IMR-90 (cell line): Measurements from ENCODE around the gene HDAC2. TPM values are rescaled to one million over a fixed set of nuclear protein-coding genes. Genes with fewer than 3 reads are reported as not detected.

Experiments used
- ATAC-seq: fragments of 200-7000 bp; cut with Tn5 transposase; 2 replicates; pipeline ENCODE4 v1.9.1; 2020; ENCODE audit warnings: low read depth, mild to moderate bottlenecking, moderate library complexity
- BruUV-seq: library from RNA; stranded (reverse); fragments of 400-500 nt; replicated peaks from 2 replicates; lab custom pipeline; 2021; lab: Mats Ljungman, UMichigan
- CTCF ChIA-PET: fragments of 300-600 bp; formaldehyde crosslinking; extraction: SDS; loops from one replicate; lab custom pipeline; 2021; ENCODE audit warnings: antibody characterized with exemption; lab: Yijun Ruan, JAX
- POLR2A ChIA-PET: fragments of 300-600 bp; sonication (Branson Sonifier 250); formaldehyde crosslinking; loops from one replicate; lab custom pipeline; 2022; ENCODE audit warnings: antibody characterized with exemption; ENCODE audit not compliant: unreplicated experiment; lab: Charles Lee
- DNase-seq: peaks from one replicate; pipeline ENCODE4 v3.0.0; 2013
- H2AFZ ChIP-seq: replicated peaks from 2 replicates; pipeline ENCODE3; 2013; ENCODE audit warnings: low read length, mild to moderate bottlenecking; ENCODE audit not compliant: poor library complexity
- H2AK5ac ChIP-seq: 2 replicates; pipeline ENCODE4 v1.6.1; 2013; ENCODE audit warnings: low read depth, low read length, inconsistent platforms
- H2AK9ac ChIP-seq: replicated peaks from 2 replicates; pipeline ENCODE3; 2013; ENCODE audit warnings: mild to moderate bottlenecking, low read depth, low read length, moderate library complexity; ENCODE audit not compliant: poor library complexity
- H2BK120ac ChIP-seq: 2 replicates; pipeline ENCODE4 v1.6.1; 2013; ENCODE audit warnings: low read depth, low read length, inconsistent platforms
- H2BK15ac ChIP-seq: 3 replicates; pipeline ENCODE4 v1.6.1; 2013; ENCODE audit warnings: low read depth, low read length, inconsistent platforms
- H2BK20ac ChIP-seq: 2 replicates; pipeline ENCODE4 v1.6.1; 2013; ENCODE audit warnings: low read depth, mild to moderate bottlenecking, inconsistent platforms, low read length, moderate library complexity
- H2BK5ac ChIP-seq: 2 replicates; pipeline ENCODE4 v1.6.1; 2013; ENCODE audit warnings: mild to moderate bottlenecking, low read depth, low read length, inconsistent platforms; ENCODE audit not compliant: poor library complexity, severe bottlenecking
- H3K14ac ChIP-seq: replicated peaks from 2 replicates; pipeline ENCODE4 v1.6.1; 2013; ENCODE audit warnings: low read depth, low read length, inconsistent platforms
- H3K18ac ChIP-seq: 2 replicates; pipeline ENCODE4 v1.6.1; 2013; ENCODE audit warnings: low read depth, low read length, control low read depth
- H3K23ac ChIP-seq: 2 replicates; pipeline ENCODE4 v1.6.1; 2013; ENCODE audit warnings: low read depth, low read length, inconsistent platforms
- H3K27ac ChIP-seq: 2 replicates; pipeline ENCODE4 v1.5.1; 2013; ENCODE audit warnings: mild to moderate bottlenecking, control low read depth, low read length; ENCODE audit not compliant: insufficient read depth
- H3K27me3 ChIP-seq: 2 replicates; pipeline ENCODE4 v1.6.1; 2013; ENCODE audit warnings: low read length; ENCODE audit not compliant: control insufficient read depth, insufficient read depth
- H3K36me3 ChIP-seq: 2 replicates; pipeline ENCODE4 v1.6.1; 2013; ENCODE audit warnings: low read length, mixed read lengths; ENCODE audit not compliant: control insufficient read depth, insufficient read depth
- H3K4ac ChIP-seq: 2 replicates; pipeline ENCODE4 v1.6.1; 2013; ENCODE audit warnings: low read depth, low read length, inconsistent platforms
- H3K4me1 ChIP-seq: 2 replicates; pipeline ENCODE4 v1.6.1; 2013; ENCODE audit warnings: low read length, mixed read lengths; ENCODE audit not compliant: control insufficient read depth, insufficient read depth
- H3K4me2 ChIP-seq: 2 replicates; pipeline ENCODE4 v1.6.1; 2013; ENCODE audit warnings: low read depth, mild to moderate bottlenecking, control low read depth, low read length, moderate library complexity
- H3K4me3 ChIP-seq: 2 replicates; pipeline ENCODE4 v1.5.1; 2013; ENCODE audit warnings: low read depth, mild to moderate bottlenecking, control low read depth, low read length, moderate library complexity; ENCODE audit not compliant: insufficient read depth
- H3K56ac ChIP-seq: 2 replicates; pipeline ENCODE4 v1.6.1; 2013; ENCODE audit warnings: low read length, inconsistent platforms; ENCODE audit not compliant: insufficient read depth; ENCODE audit errors: extremely low read depth
- H3K79me1 ChIP-seq, 2 experiments: 2 replicates each; pipeline ENCODE4 v1.6.1; 2013; ENCODE audit warnings: low read length in 2 of 2, inconsistent platforms in 1 of 2, low read depth in 1 of 2
- H3K9ac ChIP-seq: 2 replicates; pipeline ENCODE4 v1.6.1; 2013; ENCODE audit warnings: low read depth, low read length, control low read depth
- H3K9me1 ChIP-seq: 2 replicates; pipeline ENCODE4 v1.6.1; 2013; ENCODE audit warnings: low read length, inconsistent platforms; ENCODE audit not compliant: insufficient read depth
- H3K9me3 ChIP-seq: 2 replicates; pipeline ENCODE4 v1.6.1; 2013; ENCODE audit warnings: low read length; ENCODE audit not compliant: control insufficient read depth, insufficient read depth
- H4K20me1 ChIP-seq: 2 replicates; pipeline ENCODE4 v1.6.1; 2013; ENCODE audit warnings: low read length, inconsistent platforms; ENCODE audit not compliant: insufficient read depth
- H4K5ac ChIP-seq: 2 replicates; pipeline ENCODE4 v1.6.1; 2013; ENCODE audit warnings: mild to moderate bottlenecking, low read depth, low read length, control low read depth
- H4K8ac ChIP-seq, 2 experiments: 2 replicates each; pipeline ENCODE4 v1.6.1; 2013; ENCODE audit warnings: low read depth in 2 of 2, low read length in 2 of 2, control low read depth in 1 of 2, inconsistent platforms in 1 of 2
- H4K91ac ChIP-seq: 2 replicates; pipeline ENCODE4 v1.6.1; 2013; ENCODE audit warnings: low read depth, low read length, inconsistent platforms; ENCODE audit not compliant: insufficient read depth
- BHLHE40 ChIP-seq: fragments of 150-350 bp; IDR thresholded peaks from 2 replicates; pipeline ENCODE4 v1.6.1; 2016; ENCODE audit warnings: mild to moderate bottlenecking, low read depth, low read length
- CEBPB ChIP-seq: IDR thresholded peaks from 2 replicates; pipeline ENCODE4 v1.6.1; 2012; ENCODE audit warnings: low read depth, low read length, improper control_type of control experiment
- CHD1 ChIP-seq: IDR thresholded peaks from 2 replicates; pipeline ENCODE4 v1.6.1; 2012; ENCODE audit warnings: low read depth, low read length, improper control_type of control experiment
- CTCF ChIP-seq: conservative IDR thresholded peaks from 2 replicates; pipeline ENCODE4 v1.5.1; 2012; ENCODE audit warnings: mild to moderate bottlenecking, low read depth, low read length, improper control_type of control experiment
- FOS ChIP-seq: fragments of 150-350 bp; IDR thresholded peaks from 2 replicates; pipeline ENCODE4 v1.6.1; 2016; ENCODE audit warnings: low read depth, low read length
- MAFK ChIP-seq: IDR thresholded peaks from 2 replicates; pipeline ENCODE4 v1.6.1; 2012; ENCODE audit warnings: low read depth, low read length, improper control_type of control experiment
- MAZ ChIP-seq: IDR thresholded peaks from 2 replicates; pipeline ENCODE4 v1.6.1; 2012; ENCODE audit warnings: low read depth, mild to moderate bottlenecking, low read length, improper control_type of control experiment, moderate library complexity, borderline replicate concordance
- MXI1 ChIP-seq: IDR thresholded peaks from 2 replicates; pipeline ENCODE4 v1.6.1; 2012; ENCODE audit warnings: low read depth, mild to moderate bottlenecking, low read length, moderate library complexity, borderline replicate concordance
- NFE2L2 ChIP-seq: fragments of 150-350 bp; IDR thresholded peaks from 2 replicates; pipeline ENCODE4 v1.6.1; 2016; ENCODE audit warnings: low read depth, mild to moderate bottlenecking, low read length
- POLR2A ChIP-seq: IDR thresholded peaks from 2 replicates; pipeline ENCODE4 v1.6.1; 2012; ENCODE audit warnings: mild to moderate bottlenecking, low read depth, low read length
- RAD21 ChIP-seq: IDR thresholded peaks from 2 replicates; pipeline ENCODE4 v1.6.1; 2012; ENCODE audit warnings: low read length, improper control_type of control experiment
- RCOR1 ChIP-seq: IDR thresholded peaks from 2 replicates; pipeline ENCODE4 v1.6.1; 2012; ENCODE audit warnings: mild to moderate bottlenecking, low read length, improper control_type of control experiment; ENCODE audit not compliant: insufficient replicate concordance
- RFX5 ChIP-seq: IDR thresholded peaks from 2 replicates; pipeline ENCODE4 v1.8.0; 2012; ENCODE audit warnings: low read depth, mild to moderate bottlenecking, low read length, moderate library complexity
- SMC3 ChIP-seq: fragments of 150-350 bp; IDR thresholded peaks from 2 replicates; pipeline ENCODE4 v1.6.1; 2016; ENCODE audit warnings: low read depth, mild to moderate bottlenecking, antibody characterized with exemption, low read length, moderate library complexity
- USF2 ChIP-seq: fragments of 150-350 bp; IDR thresholded peaks from 2 replicates; pipeline ENCODE4 v1.6.1; 2017; ENCODE audit warnings: mild to moderate bottlenecking, antibody characterized with exemption, low read length, low read depth
- WGBS, 2 experiments: methylation state at CpG; one replicate each; pipeline versions ENCODE4 v1.1.5 to v1.1.7; 2013; ENCODE audit warnings: missing lambda C conversion rate in 2 of 2; ENCODE audit not compliant: insufficient read length in 1 of 2; ENCODE audit errors: extremely low coverage in 2 of 2; 5-methylcytosine and 5-hydroxymethylcytosine counted together
- dilution Hi-C: fragments of 300-500 bp; cut with HindIII; formaldehyde crosslinking; loops from one replicate; pipeline ENCODE4 v1.14.3; 2018; ENCODE audit warnings: low sequenced_read_pairs; ENCODE audit not compliant: unreplicated experiment
- in situ Hi-C: fragments of 300-500 bp; cut with MboI; formaldehyde crosslinking; loops from 3 replicates; pipeline ENCODE4 v1.14.3; 2019; ENCODE audit warnings: low sequenced_read_pairs, inconsistent platforms, mixed read lengths
- intact Hi-C: fragments of 100-400 bp; cut with micrococcal nuclease; formaldehyde crosslinking; loops from 2 replicates; pipeline ENCODE4 v1.10.0; 2022
- polyA plus RNA-seq, 3 experiments: library from polyadenylated mRNA; depleted of rRNA; stranded (reverse); fragments of >200 nt; gene quantifications; 2 replicates each; pipeline ENCODE4 v1.2.3, GENCODE V29; 2012; ENCODE audit warnings: low replicate concordance in 1 of 3
- total RNA-seq: library from RNA; depleted of rRNA; stranded (reverse); fragments of >200 nt; gene quantifications from 2 replicates; pipeline ENCODE4 v1.2.3, GENCODE V29; 2012
- TF ChIP-seq, protein P1 (sequence below): fragments of 150-350 bp; IDR thresholded peaks from 2 replicates; pipeline ENCODE4 v1.6.1; 2016; ENCODE audit warnings: low read depth, mild to moderate bottlenecking, low read length, moderate library complexity, borderline replicate concordance

Gene HDAC2
- total and polyA plus RNA-seq, 2 of the 4 experiments (the other 2 are of a cell fraction) = 72.6 to 122 TPM

GRCh38 chr6:113944701-113945100 is 26.2 kb downstream of the HDAC2 start:
- peak; percentile 64 for DNase-seq
- TF ChIP-seq MAZ = no peak
- TF ChIP-seq CEBPB = no peak
- TF ChIP-seq POLR2A = no peak
- TF ChIP-seq FOS = no peak
- TF ChIP-seq RAD21 = no peak
- TF ChIP-seq USF2 = no peak
- no peak for TF ChIP-seq BHLHE40
- no peak for TF ChIP-seq MAFK
- no peak for TF ChIP-seq SMC3
- TF ChIP-seq RCOR1 = no peak
- TF ChIP-seq, protein P1, sequence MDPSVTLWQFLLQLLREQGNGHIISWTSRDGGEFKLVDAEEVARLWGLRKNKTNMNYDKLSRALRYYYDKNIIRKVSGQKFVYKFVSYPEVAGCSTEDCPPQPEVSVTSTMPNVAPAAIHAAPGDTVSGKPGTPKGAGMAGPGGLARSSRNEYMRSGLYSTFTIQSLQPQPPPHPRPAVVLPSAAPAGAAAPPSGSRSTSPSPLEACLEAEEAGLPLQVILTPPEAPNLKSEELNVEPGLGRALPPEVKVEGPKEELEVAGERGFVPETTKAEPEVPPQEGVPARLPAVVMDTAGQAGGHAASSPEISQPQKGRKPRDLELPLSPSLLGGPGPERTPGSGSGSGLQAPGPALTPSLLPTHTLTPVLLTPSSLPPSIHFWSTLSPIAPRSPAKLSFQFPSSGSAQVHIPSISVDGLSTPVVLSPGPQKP = no peak
- no peak for TF ChIP-seq CTCF
- TF ChIP-seq NFE2L2 = no peak
- TF ChIP-seq RFX5 = no peak
- no peak for TF ChIP-seq MXI1
- no peak for TF ChIP-seq CHD1
- no peak overlapping the region for H2BK15ac ChIP-seq
- no peak overlapping the region for H2BK120ac ChIP-seq
- H3K14ac ChIP-seq = no peak overlapping the region
- no peaks in the 10 kb centered on the region for H3K27me3 ChIP-seq
- H4K5ac ChIP-seq = no peak overlapping the region
- H3K4me3 ChIP-seq = no peak overlapping the region
- no peak overlapping the region for H2BK5ac ChIP-seq
- no peak overlapping the region for H2AK5ac ChIP-seq
- H3K18ac ChIP-seq = no peak overlapping the region
- WGBS, 2 experiments = no CpG with 5 or more reads among the region's 2 CpGs
- no peak overlapping the region for H3K4me2 ChIP-seq
- peak; percentile 53 for ATAC-seq
- H4K8ac ChIP-seq = no peak overlapping the region
- H3K23ac ChIP-seq = no peak overlapping the region
- H4K91ac ChIP-seq = no peak overlapping the region
- H2AFZ ChIP-seq = no peak overlapping the region
- H3K36me3 ChIP-seq = peaks cover 28% of the 10 kb centered on the region
- no peaks in the 10 kb centered on the region for H3K9me3 ChIP-seq
- peaks cover 2 to 25% of the 10 kb centered on the region in 2 experiments; a peak in 3 of 4 replicates for H3K79me1 ChIP-seq
- peaks cover 7% of the 10 kb centered on the region; the same call in 1 of the 2 replicates for H4K20me1 ChIP-seq
- no peak overlapping the region for H3K9ac ChIP-seq
- no peak overlapping the region for H2AK9ac ChIP-seq
- no peak overlapping the region for H3K4ac ChIP-seq
- intact Hi-C loops (no loop called here), in situ Hi-C loops (no loop called here), dilution Hi-C loops (no loop called here)
- H3K9me1 ChIP-seq = peaks cover 6% of the 10 kb centered on the region; the same call in 1 of the 2 replicates
- peaks cover 1% of the 10 kb centered on the region; the same call in 1 of the 2 replicates for H3K4me1 ChIP-seq
- H2BK20ac ChIP-seq = no peak overlapping the region
- H3K27ac ChIP-seq = no peak overlapping the region
- BruUV-seq = no TSS peak
- ChIA-PET POLR2A (no interaction called here), CTCF (interaction anchor here (0.5 kb wide), 1 partner anchor 1803 kb away, joined by 3 read pairs; no protein-coding TSS in a partner anchor)
- no peak overlapping the region; the same call in 1 of the 2 replicates for H3K56ac ChIP-seq
